Measurements from ENCODE around the gene SULT2A1.
"Not testable (repeated sequence)": the region's sequence is repeated elsewhere in the genome, so short reads cannot be mapped to it uniquely, and the experiment has no call there.

SULT2A1 gene

DNA sequence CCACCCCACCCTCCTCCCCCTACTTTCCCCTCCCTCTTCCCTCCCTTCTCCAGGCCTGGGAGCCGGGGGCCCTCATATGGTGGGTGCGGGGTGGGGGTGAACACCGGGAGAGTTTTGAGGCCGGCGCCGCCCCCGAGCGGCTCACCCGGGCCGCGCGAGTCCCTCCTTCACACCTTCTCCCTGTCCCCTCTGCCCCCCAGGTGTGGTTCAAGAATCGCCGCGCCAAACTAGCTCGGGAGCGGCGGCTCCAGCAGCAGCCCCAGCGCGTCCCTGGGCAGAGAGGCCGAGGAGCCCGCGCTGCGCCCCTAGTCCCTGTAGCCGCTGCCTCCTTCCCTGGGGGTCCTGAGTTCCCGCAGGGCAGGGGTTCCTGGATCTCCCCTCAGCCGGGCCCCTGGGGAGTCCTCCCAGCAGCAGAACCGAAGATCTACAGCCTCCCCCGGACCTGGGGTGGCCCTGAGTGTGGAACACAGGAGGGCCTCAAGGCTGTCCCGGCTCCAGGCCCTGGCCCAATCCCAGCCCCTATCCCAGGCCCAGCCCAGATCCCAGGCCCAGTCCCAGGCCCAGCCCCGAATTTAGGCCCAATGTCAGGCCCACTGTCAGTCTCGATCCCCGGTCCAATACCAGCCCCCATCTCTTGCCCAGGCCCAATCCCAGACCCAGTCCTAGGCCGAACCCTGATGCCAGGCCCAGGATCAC is 25.4 kb downstream of the SULT2A1 start:
- peak; percentile 16 for ATAC-seq
- no peak for DNase-seq

DNA sequence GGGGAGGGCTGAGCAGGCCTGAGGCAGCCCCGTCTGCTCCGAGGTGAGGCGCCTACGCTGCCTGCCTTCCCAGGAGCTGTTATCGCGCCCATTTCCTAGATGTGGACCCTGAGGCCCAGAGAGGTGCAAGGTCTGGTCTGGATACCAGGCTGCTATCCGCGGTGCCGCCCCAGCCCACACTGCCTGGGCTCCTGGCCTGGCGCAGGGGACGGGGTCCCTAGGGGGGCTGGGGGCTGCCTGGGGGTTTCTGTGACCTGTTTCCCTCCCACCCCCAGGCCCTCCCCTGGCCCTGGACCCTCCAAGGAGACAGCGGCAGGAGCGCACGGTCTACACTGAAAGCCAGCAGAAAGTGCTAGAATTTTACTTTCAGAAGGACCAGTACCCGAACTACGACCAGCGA is 26.3 kb downstream of the SULT2A1 start:
- not testable (repeated sequence) for ATAC-seq, DNase-seq

DNA sequence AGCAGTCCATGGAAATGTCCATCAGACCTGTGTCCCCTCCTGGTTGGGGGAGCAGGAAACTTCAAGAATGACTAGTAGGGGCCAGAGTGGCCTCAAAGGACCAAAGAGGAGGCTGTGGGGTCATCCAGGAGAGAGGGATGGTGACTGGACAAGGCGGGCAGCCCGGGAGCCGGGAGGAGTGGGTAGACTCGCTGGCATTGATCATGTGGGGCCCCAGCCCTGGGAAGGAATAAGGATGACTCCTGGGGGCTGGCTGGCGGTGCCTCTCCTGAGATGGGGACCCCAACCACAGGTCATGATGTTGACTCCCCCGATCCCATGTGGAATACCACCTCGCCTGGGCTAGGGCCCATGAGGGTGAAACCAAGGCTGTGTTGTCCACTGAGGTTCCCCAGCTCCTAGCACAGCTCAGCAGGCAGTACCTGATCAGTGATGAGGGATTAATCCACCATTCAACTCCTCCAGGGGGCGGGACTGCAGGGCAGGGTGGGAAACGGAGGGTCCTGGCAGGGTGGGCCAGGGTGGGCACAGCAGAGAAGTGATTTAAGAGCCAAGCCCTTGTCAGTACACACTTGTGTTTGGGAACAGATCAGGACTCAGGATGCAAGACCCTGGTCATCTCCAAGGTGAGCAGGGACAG is 27.3 kb downstream of the SULT2A1 start, which contains the start of gene TPRX2:
TSS of gene TPRX2 (plus strand) at position 590 of the 640 bp plus-strand sequence. CDS start at position 602, 12 bp downstream.
- not testable (repeated sequence) for DNase-seq, ATAC-seq

DNA sequence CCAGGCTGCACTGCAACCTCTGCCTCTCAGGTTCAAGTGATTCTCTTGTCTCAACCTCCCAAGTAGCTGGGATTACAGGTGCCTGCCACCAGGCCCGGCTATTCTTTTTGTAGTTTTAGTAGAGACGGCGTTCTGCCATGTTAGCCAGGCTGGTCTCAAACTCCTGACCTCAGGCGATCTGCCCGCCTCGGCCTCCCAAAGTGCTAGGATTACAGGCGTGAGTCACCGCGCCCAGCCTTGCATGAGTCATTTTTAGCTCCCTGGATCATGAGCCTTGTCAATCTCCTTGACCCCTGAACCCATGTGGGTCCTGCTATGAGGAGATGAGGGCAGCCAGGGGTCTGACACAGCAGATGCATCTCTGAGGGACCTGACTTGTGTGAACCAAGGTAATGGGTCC is 27.9 kb downstream of the SULT2A1 start:
- ATAC-seq, DNase-seq: not testable (repeated sequence)

DNA sequence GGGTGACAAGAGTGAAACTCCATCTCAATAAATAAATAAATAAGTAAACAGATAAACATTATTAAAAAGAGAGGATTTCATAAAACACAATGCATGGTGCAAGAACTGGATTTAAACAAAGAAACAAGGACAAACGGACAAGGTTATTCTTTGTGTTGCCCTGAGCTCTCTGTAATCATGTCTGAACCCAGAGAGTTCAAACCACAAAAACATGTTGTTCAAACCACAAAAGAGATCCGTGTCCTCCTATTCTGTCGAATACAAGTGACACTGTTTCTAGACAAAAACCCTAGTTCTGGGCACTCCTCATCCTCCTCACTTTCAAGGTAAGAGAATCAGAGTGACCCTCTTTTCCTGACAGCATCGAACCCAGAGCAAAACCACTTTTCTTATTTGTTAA is 31.7 kb downstream of the SULT2A1 start:
- DNase-seq (no peak), ATAC-seq (no peak)

DNA sequence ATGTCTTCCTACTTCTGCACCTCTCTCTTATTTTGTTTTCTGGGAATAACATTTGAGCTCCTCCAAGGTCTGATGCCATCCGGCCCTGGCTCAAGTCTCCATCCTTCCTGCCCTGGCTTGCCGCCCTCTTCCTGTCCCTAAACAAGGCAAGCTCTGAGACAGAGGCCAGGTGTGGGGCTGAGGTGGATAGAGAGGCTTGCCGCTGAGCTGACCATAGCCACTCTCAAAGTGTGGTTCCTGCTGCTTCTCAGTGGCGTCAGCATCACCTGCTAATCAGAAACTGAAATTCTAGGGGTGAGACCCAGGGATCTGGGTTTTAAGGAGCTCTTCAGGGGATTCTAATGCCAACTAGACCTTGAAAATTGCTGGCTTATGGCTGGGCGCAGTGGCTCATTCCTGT is 33.1 kb downstream of the SULT2A1 start:
- no peak for DNase-seq

DNA sequence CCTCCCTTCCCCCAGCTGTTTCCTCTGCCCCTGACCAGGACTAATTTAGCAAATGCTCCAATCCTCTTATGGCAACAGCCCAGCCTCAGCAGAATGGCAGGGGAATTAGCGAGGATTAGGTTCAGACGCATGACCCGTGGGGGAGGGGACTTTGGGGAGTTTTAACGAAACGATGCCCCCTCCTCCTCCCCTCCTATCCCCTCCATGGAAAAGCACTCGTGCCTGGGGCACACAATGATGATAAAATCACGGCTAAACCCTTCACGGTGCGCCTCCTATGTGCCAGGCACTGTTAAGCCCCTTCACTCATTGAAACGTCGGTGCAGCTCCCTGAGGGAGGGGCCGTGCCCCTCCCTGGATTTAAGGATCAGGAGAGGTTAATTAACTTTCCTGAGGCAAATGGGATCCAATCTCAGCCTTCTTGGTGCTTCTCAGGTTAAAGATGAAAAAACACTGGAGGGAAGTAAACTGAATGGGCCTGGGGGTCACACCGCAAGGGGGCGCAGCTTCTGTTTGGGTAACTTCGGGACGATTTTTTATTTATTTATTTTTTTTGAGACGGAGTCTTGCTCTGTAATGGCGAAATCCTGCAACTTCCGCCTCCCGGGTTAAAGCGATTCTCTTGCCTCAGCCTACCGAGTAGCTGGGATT is 37.2 kb downstream of the SULT2A1 start:
- no peak for ATAC-seq
- peak; percentile 63 for DNase-seq

More for the DNA sequence above, 33.1 kb downstream of the SULT2A1 start:
- ATAC-seq, result no peak

DNA sequence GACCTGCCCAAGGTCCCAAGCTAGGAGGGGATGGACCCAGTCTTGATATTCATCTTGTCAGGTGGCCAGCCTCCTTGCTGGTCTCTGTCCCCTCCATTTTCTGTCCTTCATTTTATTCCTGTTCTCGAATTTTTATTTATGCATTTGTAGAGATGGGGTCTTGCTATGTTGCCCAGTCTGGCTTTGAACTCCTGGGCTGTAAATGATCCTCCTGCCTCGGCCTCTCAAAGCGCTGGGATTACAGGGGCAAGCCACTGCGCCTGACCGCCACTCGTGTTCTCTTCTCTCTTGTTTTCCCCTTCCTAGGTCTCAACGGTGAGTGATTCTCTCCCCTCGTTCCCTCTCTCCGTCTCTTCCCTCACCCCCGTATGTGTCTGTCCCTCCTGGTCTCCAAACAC is 37.7 kb downstream of the SULT2A1 start:
- no peak for ATAC-seq

DNA sequence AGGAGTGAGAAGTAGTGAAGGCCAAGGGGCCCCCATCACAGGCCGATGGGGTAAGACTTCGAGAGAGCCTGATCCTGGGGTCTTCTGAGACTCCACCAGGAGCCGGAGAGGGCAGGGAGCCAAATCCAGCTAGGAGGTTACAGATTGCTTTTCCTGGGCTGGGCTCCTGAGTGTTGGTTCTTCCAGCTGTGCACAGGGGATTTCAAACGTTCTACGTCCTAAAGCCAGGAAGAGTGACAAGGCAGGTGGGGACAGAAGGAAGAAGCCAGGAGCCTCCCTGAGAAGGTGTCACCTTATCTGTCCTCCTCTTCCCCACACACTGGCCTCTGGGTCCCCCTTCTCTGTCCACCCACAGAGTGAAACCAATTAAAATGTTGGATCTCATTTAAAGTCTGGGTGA is 43.2 kb downstream of the SULT2A1 start:
- DNase-seq, result no peak
- no peak for ATAC-seq

More for the DNA sequence above, 37.7 kb downstream of the SULT2A1 start:
- no peak for DNase-seq

DNA sequence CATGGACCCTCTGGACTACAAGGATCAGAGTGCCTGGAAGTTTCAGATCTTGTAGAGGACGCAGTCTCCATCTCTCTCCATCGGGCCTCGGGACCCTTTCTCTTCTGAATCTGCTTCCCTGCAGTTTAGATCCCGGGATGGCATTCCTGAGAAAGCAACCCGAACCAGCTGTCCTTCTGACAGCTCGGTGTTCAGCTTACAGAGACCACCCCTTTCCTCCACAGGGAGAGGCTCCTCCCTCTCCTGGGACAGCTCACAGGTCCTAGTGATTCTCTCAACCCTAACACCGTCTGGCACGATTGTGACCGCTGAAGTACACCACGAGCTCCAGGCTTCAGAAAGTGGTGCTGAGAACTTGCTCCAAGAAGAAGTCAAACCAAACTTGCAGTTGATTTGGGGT is 46.2 kb downstream of the SULT2A1 start:
- ATAC-seq, result no peak
- no peak for DNase-seq

DNA sequence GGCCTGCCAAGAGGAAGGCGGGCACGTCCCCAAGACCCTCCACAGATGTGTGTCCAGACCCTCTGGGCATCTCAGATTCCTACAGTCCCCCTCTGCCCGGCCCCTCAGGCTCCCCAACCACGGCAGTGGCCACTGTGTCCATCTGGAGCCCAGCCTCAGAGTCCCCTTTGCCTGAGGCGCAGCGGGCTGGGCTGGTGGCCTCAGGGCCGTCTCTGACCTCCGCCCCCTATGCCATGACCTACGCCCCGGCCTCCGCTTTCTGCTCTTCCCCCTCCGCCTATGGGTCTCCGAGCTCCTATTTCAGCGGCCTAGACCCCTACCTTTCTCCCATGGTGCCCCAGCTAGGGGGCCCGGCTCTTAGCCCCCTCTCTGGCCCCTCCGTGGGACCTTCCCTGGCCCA is 46.7 kb downstream of the SULT2A1 start:
- ATAC-seq (no peak), DNase-seq (no peak)

DNA sequence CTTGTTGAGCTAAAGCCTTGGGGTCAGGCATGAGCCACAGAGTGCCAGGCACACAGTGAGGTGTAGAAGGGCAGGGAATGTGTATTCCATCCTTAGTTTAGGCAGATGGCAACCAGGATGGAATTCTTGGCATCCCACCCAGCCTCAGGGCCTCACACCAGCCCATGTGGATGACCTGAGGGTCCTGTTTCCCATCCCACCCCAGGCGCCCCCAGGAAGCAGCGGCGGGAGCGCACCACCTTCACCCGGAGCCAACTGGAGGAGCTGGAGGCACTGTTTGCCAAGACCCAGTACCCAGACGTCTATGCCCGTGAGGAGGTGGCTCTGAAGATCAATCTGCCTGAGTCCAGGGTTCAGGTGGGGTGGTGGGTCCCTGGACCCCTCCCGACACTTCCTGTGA is 50.1 kb downstream of the SULT2A1 start:
- DNase-seq, result no peak

DNA sequence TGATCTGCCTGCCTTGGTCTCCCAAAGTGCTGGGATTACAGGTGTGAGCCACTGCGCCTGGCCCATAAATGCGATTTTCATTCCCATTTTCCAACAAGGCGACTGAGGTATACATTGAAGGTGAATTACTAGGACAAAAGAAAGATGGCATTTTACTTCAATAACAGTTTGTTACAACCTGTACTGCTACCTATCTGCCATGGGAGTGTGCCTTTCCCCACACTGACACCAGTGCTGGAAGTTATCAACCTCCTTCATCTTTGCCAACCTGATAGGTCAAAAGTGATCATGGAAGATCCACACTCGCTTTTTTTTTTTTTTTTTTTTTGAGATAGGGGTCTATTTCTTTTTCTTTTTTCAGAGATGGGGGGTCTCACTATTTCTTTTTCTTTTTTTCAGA is 53.4 kb downstream of the SULT2A1 start:
- ATAC-seq (no peak), DNase-seq (no peak)

More for the DNA sequence above, 50.1 kb downstream of the SULT2A1 start:
- ATAC-seq, result no peak

DNA sequence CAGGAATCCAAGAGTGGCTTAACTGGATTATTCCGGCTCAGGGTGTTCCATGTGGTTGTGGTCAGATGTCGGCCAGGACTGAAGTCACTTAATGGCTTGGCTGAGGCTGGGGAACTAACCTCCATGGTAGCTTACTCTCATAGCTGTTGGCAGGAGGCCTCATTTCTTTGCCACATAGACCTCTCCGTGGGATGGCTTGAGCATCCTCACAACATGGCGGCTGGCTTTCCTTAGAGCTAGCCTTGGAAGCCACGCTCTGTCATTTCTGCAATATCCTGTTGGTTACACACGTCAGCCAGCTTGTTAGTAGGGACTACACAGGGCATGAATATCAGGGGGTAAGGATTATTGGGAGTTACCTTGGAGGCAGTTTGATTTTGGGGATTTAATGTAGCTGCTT is 59.3 kb downstream of the SULT2A1 start:
- ATAC-seq, result no peak
- no peak for DNase-seq

DNA sequence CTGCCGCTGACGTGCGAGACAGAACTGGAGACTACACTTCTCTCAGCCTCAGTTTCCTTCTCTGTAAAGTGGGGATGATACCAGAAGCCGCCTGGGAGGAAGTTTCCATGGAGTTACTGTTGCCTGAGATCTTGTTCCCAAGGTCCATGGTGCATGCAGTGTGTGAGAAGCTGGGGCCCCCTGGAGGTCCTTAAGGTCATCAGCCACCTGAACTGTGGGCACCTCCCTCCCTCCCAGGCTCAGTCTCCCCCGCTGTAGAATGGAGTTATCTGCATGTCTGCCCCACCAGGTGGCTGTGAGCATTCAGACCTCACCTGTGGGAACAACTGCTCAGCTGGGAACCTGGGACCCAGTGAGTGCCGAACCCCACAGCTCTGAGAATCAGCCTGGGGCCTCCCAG is 61.7 kb downstream of the SULT2A1 start:
- no peak for ATAC-seq
- no peak for DNase-seq

DNA sequence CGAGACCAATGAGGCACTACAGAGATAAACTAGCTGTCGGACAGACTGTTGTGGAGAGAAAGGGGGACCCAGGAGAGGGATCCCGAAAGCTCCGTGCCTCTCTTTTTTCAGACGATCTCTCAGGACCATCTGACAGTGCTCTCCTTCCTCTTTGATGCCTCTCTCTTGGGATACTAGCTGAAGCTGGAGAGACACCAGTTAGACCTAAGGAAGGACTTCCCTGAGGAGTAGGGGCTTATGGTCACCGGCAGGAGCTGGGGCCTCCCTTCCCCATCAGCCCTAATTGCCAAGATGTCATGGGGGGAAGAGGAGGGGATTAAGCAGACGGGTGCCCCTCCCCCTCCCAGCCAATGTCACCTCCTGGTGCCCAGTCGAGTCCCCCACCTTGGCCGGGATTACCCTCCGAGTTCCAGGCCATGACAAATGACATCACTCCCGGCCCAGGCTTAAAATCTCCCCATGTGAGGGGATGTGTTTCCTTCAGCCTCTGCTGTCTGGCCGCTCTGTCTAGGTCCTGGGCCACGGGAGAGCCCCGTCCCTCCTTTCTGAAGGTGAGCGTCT is 64.6 kb downstream of the SULT2A1 start, which contains the start of gene CRX:
TSS of gene CRX (plus strand) at position 478 of the 561 bp plus-strand sequence. CDS start 12,507 bp downstream, outside the sequence.
- no peak for ATAC-seq

More for the DNA sequence above, 64.6 kb downstream of the SULT2A1 start, which contains the start of gene CRX:
- DNase-seq, result no peak

All from stimulated activated naive CD8-positive, alpha-beta T cell treated with anti-CD3 and anti-CD28 coated beads, Interleukin-15, Interleukin-2, amounts not matched to agents 100 U/mL and 50 U/mL, for 24 hours (primary cell).